H54 (cell line): Measurements from ENCODE around the gene SIAH3.

Source experiments
- DNase-seq: peaks from one replicate; pipeline ENCODE4 v3.0.0; 2011; ENCODE audit warnings: low spot score, mixed read lengths; ENCODE audit not compliant: insufficient read length
- FAIRE-seq: peaks from 3 replicates; lab custom pipeline; 2011; peaks lifted over from hg19 to GRCh38; lab: Jason Lieb, UNC
- POLR2A ChIP-seq: IDR thresholded peaks from 2 replicates; pipeline ENCODE4 v1.6.1; 2011; ENCODE audit warnings: low read depth, mild to moderate bottlenecking, low read length

SIAH3 gene, protein sequence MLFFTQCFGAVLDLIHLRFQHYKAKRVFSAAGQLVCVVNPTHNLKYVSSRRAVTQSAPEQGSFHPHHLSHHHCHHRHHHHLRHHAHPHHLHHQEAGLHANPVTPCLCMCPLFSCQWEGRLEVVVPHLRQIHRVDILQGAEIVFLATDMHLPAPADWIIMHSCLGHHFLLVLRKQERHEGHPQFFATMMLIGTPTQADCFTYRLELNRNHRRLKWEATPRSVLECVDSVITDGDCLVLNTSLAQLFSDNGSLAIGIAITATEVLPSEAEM

DNA sequence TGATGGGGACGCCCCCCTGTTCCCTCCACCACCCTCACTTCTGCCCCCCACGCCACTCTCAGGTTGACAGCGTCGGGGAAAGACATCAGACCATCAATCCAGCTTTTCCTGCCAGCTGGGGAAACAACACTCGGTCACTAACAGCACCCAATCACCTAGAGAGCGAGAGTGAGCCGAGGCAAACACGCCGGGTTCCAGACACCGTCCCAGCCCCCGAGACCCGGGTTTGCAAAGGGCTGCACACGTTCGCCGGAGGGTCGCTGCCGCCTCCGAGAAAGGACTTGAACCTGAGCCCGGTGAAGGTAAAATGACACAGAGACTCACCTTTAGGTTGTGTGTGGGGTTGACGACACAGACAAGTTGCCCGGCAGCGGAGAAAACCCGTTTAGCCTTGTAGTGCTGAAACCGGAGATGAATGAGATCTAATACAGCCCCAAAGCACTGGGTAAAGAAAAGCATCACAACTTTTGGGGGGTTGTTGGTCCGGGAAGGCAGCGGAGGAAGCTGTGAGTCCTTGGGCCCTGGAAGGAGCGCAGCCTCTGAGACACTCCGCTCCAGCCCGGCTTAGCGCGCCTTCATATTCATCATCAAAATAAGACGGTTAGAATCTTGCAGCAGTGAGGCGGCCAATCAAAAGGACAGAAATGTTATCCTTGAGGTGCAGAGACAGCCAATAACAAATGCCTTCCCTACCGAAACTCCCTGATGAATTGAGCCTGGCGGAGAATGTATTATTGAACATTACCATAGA lies at the start of gene SIAH3:
TSS of gene SIAH3 (minus strand) at position 583 of the 751 bp plus-strand sequence. CDS start at position 459, 124 bp downstream.
- TF ChIP-seq POLR2A = no peak
- DNase-seq (no peak), FAIRE-seq (no peak)

DNA sequence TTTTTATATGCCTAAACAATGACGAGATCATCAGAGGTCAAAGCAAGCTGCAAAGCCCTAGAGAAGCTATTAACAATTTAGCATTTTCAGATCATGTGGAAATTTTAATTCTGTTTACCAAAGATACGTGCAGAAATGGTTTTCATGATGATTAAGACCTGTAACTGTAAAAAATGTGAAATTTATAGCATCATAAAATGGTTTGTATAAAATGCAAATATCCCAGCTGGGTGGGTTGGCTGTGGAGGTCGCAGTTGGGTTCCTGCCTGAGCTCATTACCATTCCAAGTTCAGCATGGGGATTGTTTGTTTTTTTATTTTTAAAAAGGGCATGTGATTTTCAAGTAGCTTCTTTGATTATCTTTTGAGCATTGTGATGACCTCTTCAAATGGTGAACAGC lies 47.9 kb upstream of the SIAH3 start:
- FAIRE-seq (no peak), DNase-seq (no peak)
- TF ChIP-seq POLR2A = no peak

DNA sequence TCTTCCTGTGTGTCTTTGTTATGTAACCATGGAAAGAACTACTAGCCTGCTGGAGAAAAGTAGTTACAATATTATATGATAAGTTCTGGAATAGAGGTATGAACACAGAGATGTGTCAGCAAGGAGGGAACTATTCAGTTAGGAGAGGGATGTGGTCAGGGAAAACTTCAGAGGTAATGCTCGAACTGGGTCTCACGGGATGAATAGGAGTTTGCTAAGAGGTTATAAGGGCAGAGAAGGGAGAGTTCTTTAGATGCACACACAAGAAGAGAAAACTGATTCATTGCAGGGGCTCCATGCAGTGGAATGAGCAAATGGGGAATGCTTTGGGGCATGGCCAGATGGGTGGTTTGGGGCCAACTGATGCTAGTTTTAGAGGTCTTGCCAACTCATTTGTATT lies 46.0 kb upstream of the SIAH3 start:
- TF ChIP-seq POLR2A = no peak
- FAIRE-seq (no peak), DNase-seq (no peak)

DNA sequence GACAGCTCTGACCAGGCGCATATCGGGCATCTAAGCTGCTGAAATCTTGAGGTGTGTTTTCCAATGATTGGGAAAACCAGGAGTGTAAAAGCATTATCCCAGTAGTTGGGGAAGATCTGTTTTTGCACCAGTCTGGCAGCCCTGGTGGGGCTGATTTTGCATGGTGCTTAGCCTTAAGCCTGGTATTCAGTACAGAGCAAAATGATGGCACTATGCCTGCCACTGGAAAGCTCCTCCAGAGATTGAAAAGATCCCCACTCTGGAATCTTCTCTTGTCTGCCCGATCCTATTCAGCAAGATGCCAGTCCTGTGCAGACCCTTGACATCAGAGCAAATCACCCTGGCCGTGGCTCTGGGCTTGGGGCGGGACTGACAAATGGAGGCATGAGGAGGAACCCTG lies 44.7 kb upstream of the SIAH3 start:
- DNase-seq (no peak), FAIRE-seq (no peak)
- TF ChIP-seq POLR2A = no peak

DNA sequence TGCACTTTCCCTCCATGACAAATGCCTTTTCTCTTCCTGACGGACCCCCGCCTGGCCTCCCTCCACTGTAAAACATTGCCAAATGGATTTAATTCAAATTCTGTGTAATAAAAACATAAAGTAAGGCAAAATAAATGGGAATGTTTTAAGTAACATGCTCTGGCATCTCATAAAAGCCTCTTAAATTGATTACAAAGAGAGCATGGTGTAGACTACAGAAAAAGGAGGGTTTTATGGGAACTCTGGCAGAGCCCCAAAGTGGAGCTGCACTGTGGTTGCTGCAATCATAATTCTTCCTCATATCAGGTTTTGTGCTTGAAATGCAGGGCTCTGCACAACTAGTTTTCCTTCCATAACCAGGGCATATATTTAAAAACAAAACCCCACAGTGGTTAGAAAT lies 44.3 kb upstream of the SIAH3 start:
- FAIRE-seq (no peak), DNase-seq (no peak)
- no peak for TF ChIP-seq POLR2A

DNA sequence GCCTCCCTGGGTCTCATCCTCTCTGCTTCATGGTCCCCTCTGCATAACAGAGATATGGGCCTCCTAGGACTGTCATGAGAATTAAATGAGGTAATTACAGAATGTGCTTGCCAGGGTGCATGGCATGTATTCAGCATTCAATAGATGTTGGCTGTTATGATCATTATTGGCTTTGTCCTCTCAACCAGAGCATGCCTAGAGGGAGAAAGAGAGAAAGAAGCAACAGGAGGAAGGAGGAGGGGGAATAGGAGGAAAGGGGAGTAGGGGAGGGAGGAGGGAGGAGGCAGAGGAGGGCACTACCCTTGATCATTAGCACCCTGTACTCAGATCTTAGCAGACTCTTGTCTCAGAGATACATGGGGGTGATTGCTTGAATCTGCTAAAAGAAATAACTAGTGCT lies 41.0 kb upstream of the SIAH3 start:
- FAIRE-seq (no peak), DNase-seq (no peak)
- TF ChIP-seq POLR2A = no peak

DNA sequence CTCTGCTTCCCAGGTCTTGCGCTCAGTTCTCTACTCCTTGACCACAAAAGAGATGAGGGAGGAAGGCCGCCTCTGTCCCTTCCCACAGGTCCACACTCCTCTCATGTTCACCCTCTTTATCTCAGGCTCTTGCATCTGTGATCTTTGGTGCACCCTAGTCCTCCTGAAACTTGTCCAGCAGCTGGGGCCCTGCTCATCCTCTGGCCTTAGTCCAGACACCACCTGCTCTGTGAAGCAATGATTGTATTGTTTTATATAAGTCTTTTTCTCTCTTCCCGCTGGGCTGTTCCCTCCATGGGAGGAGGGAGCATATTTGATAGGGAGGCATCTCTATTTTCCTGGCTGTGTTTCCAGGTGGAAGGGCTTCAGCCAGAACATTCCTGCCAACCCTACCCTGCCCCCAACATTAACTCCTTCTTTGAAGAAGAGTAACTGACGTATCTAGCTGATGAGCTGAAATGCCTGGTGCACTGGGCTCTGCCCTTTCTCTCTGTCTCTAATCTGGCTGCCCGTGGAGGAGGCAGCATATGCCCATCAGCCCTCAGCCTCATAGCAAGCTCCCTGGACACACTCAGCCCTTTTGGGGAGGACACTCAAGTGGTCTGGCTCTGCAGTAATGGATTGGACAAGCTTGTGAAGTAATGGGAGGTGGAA lies 38.2 kb upstream of the SIAH3 start:
- FAIRE-seq (no peak), DNase-seq (no peak)
- no peak for TF ChIP-seq POLR2A

DNA sequence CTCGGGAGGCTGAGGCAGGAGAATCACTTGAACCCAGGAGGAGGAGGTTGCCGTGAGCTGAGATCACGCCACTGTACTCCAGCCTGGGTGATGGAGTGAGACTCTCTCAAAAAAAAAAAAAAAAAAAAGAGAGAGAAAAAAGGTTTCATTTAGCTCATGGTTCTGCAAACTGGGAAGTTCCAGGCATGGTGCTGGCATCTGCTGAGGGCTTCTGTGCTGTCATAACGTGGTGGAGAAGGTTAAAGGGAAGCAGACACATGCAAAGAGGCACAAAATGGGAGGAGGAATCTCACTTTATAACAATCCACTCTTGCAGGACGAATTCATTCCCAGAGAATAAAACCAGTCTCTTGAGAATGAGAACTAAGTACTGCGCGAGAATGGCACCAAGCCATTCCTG lies 34.9 kb upstream of the SIAH3 start:
- DNase-seq (no peak), FAIRE-seq (no peak)
- TF ChIP-seq POLR2A = no peak

DNA sequence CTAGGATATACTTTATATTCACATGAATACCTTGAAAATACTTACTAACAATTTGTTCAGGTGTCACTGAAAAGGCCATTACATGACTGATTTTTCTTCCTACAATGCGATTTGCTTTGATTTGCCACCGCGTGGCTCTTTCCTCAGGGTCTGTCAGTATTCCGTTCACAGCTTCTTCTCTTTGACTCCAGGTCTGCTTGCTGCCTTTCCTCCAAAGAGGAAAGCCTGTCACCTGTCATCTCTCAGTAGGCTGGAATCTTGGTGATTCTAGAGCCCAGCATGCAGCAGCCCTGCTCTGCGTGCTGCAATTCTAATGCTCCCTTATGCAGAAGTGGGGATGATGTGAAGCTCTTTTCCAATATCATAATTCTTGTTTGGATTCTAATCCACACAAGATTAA lies 33.6 kb upstream of the SIAH3 start:
- no peak for DNase-seq

DNA sequence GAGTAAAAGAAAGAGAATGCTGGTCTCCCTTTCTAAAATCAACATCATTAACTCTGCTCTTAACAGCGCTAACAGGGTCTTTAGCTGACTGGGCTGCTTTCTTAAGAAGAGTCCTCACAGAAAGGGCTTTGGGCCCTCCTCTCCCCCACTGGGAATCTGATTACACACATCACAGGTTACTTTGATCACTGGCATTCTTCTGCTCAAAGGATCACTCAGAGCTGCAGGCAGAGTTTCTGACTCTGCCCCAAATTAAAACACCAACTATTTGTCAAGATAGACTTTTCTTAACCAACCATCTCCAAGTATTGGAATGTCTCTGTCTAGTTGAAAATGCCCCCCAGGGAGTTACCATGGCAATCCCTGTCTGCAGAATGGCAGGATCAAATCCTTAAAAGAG lies 31.1 kb upstream of the SIAH3 start:
- no peak for FAIRE-seq

More for the DNA sequence above, 33.6 kb upstream of the SIAH3 start:
- TF ChIP-seq POLR2A = no peak
- FAIRE-seq = no peak

DNA sequence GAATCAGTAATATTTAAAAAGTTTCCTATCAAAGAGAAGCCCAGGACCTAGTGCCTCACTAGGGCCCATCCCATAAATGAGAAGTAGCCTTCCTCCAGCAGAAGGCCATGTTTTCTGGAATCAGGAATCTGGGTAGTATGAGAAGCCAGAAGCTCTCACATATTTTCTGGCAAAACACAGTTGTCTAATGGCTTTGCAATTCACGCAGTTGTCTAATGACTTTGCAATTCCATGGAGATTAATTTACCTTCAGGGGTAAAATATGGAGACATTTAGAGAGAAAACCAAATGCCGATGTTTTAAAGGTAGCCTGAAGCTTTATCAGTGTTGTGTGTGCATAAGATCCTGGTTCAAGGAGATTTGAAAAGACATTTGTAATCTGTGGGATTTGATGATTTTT lies 29.8 kb upstream of the SIAH3 start:
- DNase-seq = no peak
- TF ChIP-seq POLR2A = no peak
- FAIRE-seq = no peak

More for the DNA sequence above, 31.1 kb upstream of the SIAH3 start:
- no peak for DNase-seq
- TF ChIP-seq POLR2A = no peak

DNA sequence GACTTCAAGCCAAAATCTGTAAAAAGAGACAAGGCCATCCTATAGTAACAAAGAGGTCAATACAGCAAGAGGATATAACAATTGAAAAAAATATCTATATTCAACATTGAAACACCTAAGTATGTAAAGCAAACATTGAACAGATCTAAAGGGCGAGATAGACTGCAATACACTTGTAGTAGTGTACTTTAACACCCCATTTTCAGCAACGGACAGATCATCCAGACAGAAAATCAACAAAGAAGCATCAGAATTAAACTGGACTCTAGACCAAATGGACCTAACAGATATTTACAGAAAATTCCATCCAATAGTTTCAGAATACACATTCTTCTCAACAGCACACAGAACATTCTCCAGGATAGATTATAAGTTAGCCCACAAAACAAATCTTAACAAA lies 28.7 kb upstream of the SIAH3 start:
- DNase-seq (no peak), FAIRE-seq (no peak)
- TF ChIP-seq POLR2A = no peak

DNA sequence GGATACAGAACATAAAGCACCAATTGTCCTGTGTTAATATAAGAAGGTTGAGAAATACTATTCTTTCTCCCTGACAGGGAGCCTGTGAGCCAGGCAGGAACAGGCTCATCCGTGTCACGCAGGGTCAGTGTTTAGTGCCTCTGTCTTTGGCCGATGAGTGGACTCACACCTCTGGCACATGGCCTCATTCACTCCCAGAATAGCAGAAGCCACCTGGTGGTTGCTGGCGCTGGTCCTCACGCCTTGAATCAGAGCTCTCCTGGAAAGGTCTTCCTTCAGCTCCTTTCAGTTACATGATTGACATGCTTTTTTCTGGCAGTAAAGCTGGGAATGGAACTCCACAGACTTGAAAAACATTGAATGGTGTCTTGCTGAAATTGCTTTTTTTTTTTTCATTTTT lies 28.1 kb upstream of the SIAH3 start:
- no peak for DNase-seq

DNA sequence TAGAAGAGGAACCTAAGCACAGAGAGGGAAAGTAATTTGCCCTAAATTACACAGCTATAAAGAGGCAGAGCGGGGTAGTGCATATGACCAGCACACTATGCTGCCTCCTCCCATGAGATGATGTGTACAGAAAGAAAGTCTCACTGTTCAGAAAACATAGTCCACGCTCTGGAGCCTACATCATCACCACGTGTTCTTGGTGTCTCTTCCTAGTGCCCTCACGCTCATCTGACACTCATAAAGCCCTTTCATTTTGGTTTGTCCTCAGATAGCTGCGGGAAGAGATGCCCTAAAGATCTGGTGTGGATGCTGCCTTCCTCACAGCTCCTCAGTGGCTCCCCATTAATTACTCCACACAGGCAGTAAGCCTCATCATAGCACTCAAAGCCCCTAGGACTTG lies 27.4 kb upstream of the SIAH3 start:
- DNase-seq (no peak), FAIRE-seq (no peak)
- no peak for TF ChIP-seq POLR2A

More for the DNA sequence above, 28.1 kb upstream of the SIAH3 start:
- no peak for FAIRE-seq
- TF ChIP-seq POLR2A = no peak
